ENCODE results near the gene LAMA1. TPM values are rescaled to one million over a fixed set of nuclear protein-coding genes. Genes with fewer than 3 reads are reported as not detected.

Gene LAMA1
- total and polyA plus RNA-seq, 10 of the 15 experiments (the other 5 are each of a cell fraction or from before 2014, with no cell fraction given), result under 0.01 to 1.9 (median 0.06) TPM; not detected in 6

DNA sequence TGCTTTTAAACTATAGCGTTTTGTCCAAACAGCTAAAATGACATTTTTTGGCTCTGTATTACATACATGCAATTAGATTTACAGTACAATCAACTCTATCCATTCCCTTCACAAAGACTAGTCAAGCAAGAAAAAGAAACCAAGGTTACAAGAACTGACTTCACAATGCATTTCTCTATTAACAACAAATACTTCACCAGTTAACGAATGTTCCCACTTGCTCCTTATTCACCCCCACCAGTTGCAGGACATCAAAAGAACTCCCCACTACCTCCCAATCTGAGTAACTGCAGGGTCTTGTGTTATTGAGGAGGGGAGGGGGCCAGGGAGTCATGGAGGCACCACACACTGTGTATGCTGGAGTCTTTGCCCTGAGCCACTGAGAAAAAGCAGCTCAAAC is 34.9 kb downstream of the LAMA1 start:
- intact Hi-C loops (cut with micrococcal nuclease; ENCODE audit: unreplicated experiment) (no loop called here), in situ Hi-C loops (cut with MboI) (no loop called here)
- Histone ChIP-seq H3K9me3 (replicated peaks; ENCODE audit: control insufficient read depth, insufficient read depth, low read length) (no peaks in the 10 kb centered on the region), H2AFZ (ENCODE audit: control insufficient read depth, low read depth, low read length) (no peak overlapping the region), H3K27me3 (replicated peaks in 1 of 2; ENCODE audit: control insufficient read depth in 2 of 2, insufficient read depth in 2 of 2, low read length in 1 of 2) (no peaks in the 10 kb centered on the region), H3K79me2 (ENCODE audit: control insufficient read depth, insufficient read depth, low read length) (no peaks in the 10 kb centered on the region), H3K4me1 (ENCODE audit: control insufficient read depth, insufficient read depth, low read length) (no peaks in the 10 kb centered on the region), H4K20me1 (ENCODE audit: control insufficient read depth, insufficient read depth) (no peaks in the 10 kb centered on the region), H3K36me3 (ENCODE audit: control insufficient read depth in 2 of 2, insufficient read depth in 2 of 2, low read length in 1 of 2) (no peaks in the 10 kb centered on the region), H3K9ac (ENCODE audit: control insufficient read depth, insufficient read depth, low read length) (no peak overlapping the region), H3K4me3 (no peak overlapping the region), H3K27ac (ENCODE audit: control insufficient read depth, insufficient read depth) (no peak overlapping the region), H3K4me2 (ENCODE audit: control insufficient read depth, insufficient read depth) (no peak overlapping the region)
- FAIRE-seq (no peak), DNase-seq (ENCODE audit: low read depth, low spot score) (no peak), ATAC-seq (no peak)
- ChIA-PET POLR2A (no interaction called here), SMC1A (ENCODE audit: uncharacterized antibody, unreplicated experiment) (interaction anchor here (1.2 kb wide), 1 partner anchor 178 kb away, joined by 3 read pairs; no protein-coding TSS in a partner anchor), CTCF (interaction anchor here (0.6 kb wide), 1 partner anchor 34 kb away, joined by 4 read pairs; no protein-coding TSS in a partner anchor), RAD21 (ENCODE audit: unreplicated experiment) (no interaction called here)
- no TSS peak for BruUV-seq (replicated peaks)
- 91% methylated on average over 2 of the region's 2 CpGs for WGBS (ENCODE audit: insufficient coverage, insufficient replicate concordance, low lambda C conversion rate, missing lambda C conversion rate)
- TF ChIP-seq, protein P1, sequence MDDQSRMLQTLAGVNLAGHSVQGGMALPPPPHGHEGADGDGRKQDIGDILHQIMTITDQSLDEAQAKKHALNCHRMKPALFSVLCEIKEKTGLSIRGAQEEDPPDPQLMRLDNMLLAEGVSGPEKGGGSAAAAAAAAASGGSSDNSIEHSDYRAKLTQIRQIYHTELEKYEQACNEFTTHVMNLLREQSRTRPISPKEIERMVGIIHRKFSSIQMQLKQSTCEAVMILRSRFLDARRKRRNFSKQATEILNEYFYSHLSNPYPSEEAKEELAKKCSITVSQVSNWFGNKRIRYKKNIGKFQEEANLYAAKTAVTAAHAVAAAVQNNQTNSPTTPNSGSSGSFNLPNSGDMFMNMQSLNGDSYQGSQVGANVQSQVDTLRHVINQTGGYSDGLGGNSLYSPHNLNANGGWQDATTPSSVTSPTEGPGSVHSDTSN (IDR thresholded peaks at IDR 0.05; ENCODE audit: insufficient replicate concordance, low read depth, low read length), result no peak
- no peak for TF ChIP-seq EED (IDR thresholded peaks at IDR 0.05; ENCODE audit: low read depth)
- TF ChIP-seq IKZF1 (conservative IDR thresholded peaks at IDR 0.05), result no peak
- TF ChIP-seq SIN3A (IDR thresholded peaks at IDR 0.05; ENCODE audit: low read depth, low read length), result no peak
- no peak for TF ChIP-seq IKZF2 (IDR thresholded peaks at IDR 0.05)
- TF ChIP-seq FOS (IDR thresholded peaks at IDR 0.05; ENCODE audit: borderline replicate concordance, extremely low read depth, insufficient read length), result no peak

DNA sequence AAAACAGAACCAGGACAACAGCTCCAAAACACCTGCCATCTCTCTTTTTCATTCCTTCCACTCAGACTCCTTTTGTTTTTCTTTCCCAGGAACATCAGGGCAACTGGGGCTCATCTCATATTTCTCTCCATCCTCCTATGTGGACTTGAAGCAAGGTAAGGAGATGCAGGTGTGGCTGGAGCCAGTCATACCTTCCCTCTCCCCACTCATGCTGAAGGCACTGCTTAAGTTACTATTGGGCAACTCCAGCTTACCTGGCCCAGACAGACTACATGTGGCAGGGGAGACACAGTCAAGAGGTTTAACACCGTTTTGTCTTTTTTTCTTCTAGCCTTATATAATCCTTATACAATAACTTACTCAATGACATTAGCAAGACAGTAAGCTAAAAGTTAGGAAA is 38.4 kb downstream of the LAMA1 start:
- in situ Hi-C loops (cut with MboI) (no loop called here), intact Hi-C loops (cut with micrococcal nuclease; ENCODE audit: unreplicated experiment) (no loop called here)
- Histone ChIP-seq H3K4me2 (ENCODE audit: control insufficient read depth, insufficient read depth) (no peak overlapping the region), H3K36me3 (ENCODE audit: control insufficient read depth in 2 of 2, insufficient read depth in 2 of 2, low read length in 1 of 2) (no peaks in the 10 kb centered on the region), H3K79me2 (ENCODE audit: control insufficient read depth, insufficient read depth, low read length) (no peaks in the 10 kb centered on the region), H3K27ac (ENCODE audit: control insufficient read depth, insufficient read depth) (no peak overlapping the region), H3K4me3 (no peak overlapping the region), H3K9ac (ENCODE audit: control insufficient read depth, insufficient read depth, low read length) (no peak overlapping the region), H3K4me1 (ENCODE audit: control insufficient read depth, insufficient read depth, low read length) (no peaks in the 10 kb centered on the region), H3K27me3 (replicated peaks in 1 of 2; ENCODE audit: control insufficient read depth in 2 of 2, insufficient read depth in 2 of 2, low read length in 1 of 2) (no peaks in the 10 kb centered on the region), H2AFZ (ENCODE audit: control insufficient read depth, low read depth, low read length) (no peak overlapping the region), H4K20me1 (ENCODE audit: control insufficient read depth, insufficient read depth) (no peaks in the 10 kb centered on the region), H3K9me3 (replicated peaks; ENCODE audit: control insufficient read depth, insufficient read depth, low read length) (no peaks in the 10 kb centered on the region)
- 12% methylated on average over 1 of the region's 1 CpG for WGBS (ENCODE audit: insufficient coverage, insufficient replicate concordance, low lambda C conversion rate, missing lambda C conversion rate)
- ChIA-PET CTCF (no interaction called here), POLR2A (no interaction called here), RAD21 (ENCODE audit: unreplicated experiment) (no interaction called here), SMC1A (ENCODE audit: uncharacterized antibody, unreplicated experiment) (interaction anchor here (0.6 to 1.0 kb wide), 2 partner anchors 9 to 731 kb away, joined by 3 read pairs; no protein-coding TSS in a partner anchor)
- ATAC-seq, result no peak
- DNase-seq (ENCODE audit: low read depth, low spot score), result no peak
- BruUV-seq (replicated peaks), result no TSS peak
- no peak for FAIRE-seq
- TF ChIP-seq, protein P2, sequence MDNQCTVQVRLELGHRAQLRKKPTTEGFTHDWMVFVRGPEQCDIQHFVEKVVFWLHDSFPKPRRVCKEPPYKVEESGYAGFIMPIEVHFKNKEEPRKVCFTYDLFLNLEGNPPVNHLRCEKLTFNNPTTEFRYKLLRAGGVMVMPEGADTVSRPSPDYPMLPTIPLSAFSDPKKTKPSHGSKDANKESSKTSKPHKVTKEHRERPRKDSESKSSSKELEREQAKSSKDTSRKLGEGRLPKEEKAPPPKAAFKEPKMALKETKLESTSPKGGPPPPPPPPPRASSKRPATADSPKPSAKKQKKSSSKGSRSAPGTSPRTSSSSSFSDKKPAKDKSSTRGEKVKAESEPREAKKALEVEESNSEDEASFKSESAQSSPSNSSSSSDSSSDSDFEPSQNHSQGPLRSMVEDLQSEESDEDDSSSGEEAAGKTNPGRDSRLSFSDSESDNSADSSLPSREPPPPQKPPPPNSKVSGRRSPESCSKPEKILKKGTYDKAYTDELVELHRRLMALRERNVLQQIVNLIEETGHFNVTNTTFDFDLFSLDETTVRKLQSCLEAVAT (IDR thresholded peaks at IDR 0.05), result no peak
- TF ChIP-seq SMAD1 (IDR thresholded peaks at IDR 0.05; ENCODE audit: low read depth, partially characterized antibody) (no peak), CBX5 (IDR thresholded peaks at IDR 0.05; ENCODE audit: low read depth) (no peak), RELA (IDR thresholded peaks at IDR 0.05; ENCODE audit: borderline replicate concordance, partially characterized antibody) (no peak), WRNIP1 (IDR thresholded peaks at IDR 0.05; ENCODE audit: borderline replicate concordance, low read depth, low read length) (no peak), ZNF622 (IDR thresholded peaks at IDR 0.05) (no peak), EZH2 (IDR thresholded peaks at IDR 0.05; ENCODE audit: borderline replicate concordance, control insufficient read depth, low read depth, low read length) (no peak), TBL1XR1 (IDR thresholded peaks at IDR 0.05; ENCODE audit: low read depth, low read length) (no peak), BRCA1 (IDR thresholded peaks at IDR 0.05; ENCODE audit: low read depth, low read length) (no peak), SP1 (IDR thresholded peaks at IDR 0.05; ENCODE audit: low read depth, low read length) (no peak)

Data from GM12878 (cell line).